Hematopoietic multipotent progenitor cell treated with erythropoietin and hydrocortisone succinate and interleukin-3 and kit ligand, for 17 days (in vitro differentiated cells): ENCODE measurements around the gene COQ10B.
"Not testable (repeated sequence)": the region's sequence is repeated elsewhere in the genome, so short reads cannot be mapped to it uniquely, and the experiment has no call there.

Experiments used
- DNase-seq: peaks from one replicate; pipeline ENCODE4 v3.0.0-alpha.2; 2015; ENCODE audit warnings: low spot score

COQ10B gene

GRCh38 chr2:197453123-197453913 is at the start of gene COQ10B:
Gene COQ10B (plus strand): TSS chr2:197453552. CDS start chr2:197453561, 9 bp downstream.
- peak; percentile 99 for DNase-seq

- no peak for DNase-seq
These were observed 47.8 kb upstream of the COQ10B start for GRCh38 chr2:197405582-197405981.

- no peak for DNase-seq
These were observed 39.3 kb upstream of the COQ10B start for GRCh38 chr2:197414039-197414438.

GRCh38 chr2:197414515-197414914 is 38.8 kb upstream of the COQ10B start:
- no peak for DNase-seq

- DNase-seq: no peak
These were observed 37.1 kb upstream of the COQ10B start for GRCh38 chr2:197416268-197416667.

GRCh38 chr2:197419438-197419837 is 33.9 kb upstream of the COQ10B start:
- DNase-seq: no peak

GRCh38 chr2:197423307-197423706 is 30.0 kb upstream of the COQ10B start:
- no peak for DNase-seq

GRCh38 chr2:197425550-197425949 is 27.8 kb upstream of the COQ10B start:
- DNase-seq: no peak

- DNase-seq: no peak
These were observed 26.4 kb upstream of the COQ10B start for GRCh38 chr2:197426723-197427603.

- DNase-seq: no peak
These were observed 25.4 kb upstream of the COQ10B start for GRCh38 chr2:197427986-197428385.

GRCh38 chr2:197431858-197432257 is 21.5 kb upstream of the COQ10B start:
- DNase-seq: no peak

GRCh38 chr2:197432527-197432926 is 20.8 kb upstream of the COQ10B start:
- not testable (repeated sequence) for DNase-seq

GRCh38 chr2:197433780-197434438 is 19.4 kb upstream of the COQ10B start:
- peak; percentile 60 for DNase-seq

GRCh38 chr2:197434541-197435513 is 18.5 kb upstream of the COQ10B start, which contains the start of gene SF3B1:
Gene SF3B1 (minus strand): TSS chr2:197435028. CDS start chr2:197434999, 29 bp downstream.
- DNase-seq: peak; percentile 99

GRCh38 chr2:197435598-197436420 is 17.5 kb upstream of the COQ10B start:
- DNase-seq: peak; percentile 43

GRCh38 chr2:197437380-197437779 is 16.0 kb upstream of the COQ10B start:
- no peak for DNase-seq

GRCh38 chr2:197442857-197443256 is 10.5 kb upstream of the COQ10B start:
- no peak for DNase-seq

GRCh38 chr2:197445746-197446145 is 7.6 kb upstream of the COQ10B start:
- no peak for DNase-seq

GRCh38 chr2:197446844-197447243 is 6.5 kb upstream of the COQ10B start:
- peak; percentile 53 for DNase-seq

- DNase-seq: no peak
These were observed 2.9 kb upstream of the COQ10B start for GRCh38 chr2:197450465-197450864.
